Stimulated activated CD8-positive, alpha-beta memory T cell treated with anti-CD3 and anti-CD28 coated beads, Interleukin-4, amount 100 ng/mL, for 1 hour (primary cell): ENCODE results near the gene GABBR2.
A peak's percentile ranks its signal among the peaks of the same experiment; 100 is the strongest.
"Not testable (repeated sequence)": the region's sequence is repeated elsewhere in the genome, so short reads cannot be mapped to it uniquely, and the experiment has no call there.

Source experiments
- DNase-seq, 2 donors: peaks; one replicate each; pipeline ENCODE4 v3.0.0-alpha.2; 2020; ENCODE audit warnings: low read depth in 2 of 2, low spot score in 1 of 2

The GABBR2 gene

GRCh38 chr9:98269652-98270051, 439.1 kb downstream of the GABBR2 start:
- not testable (repeated sequence) for DNase-seq

- DNase-seq: not testable (repeated sequence)
These were observed 441.2 kb downstream of the GABBR2 start for GRCh38 chr9:98267556-98267955.

GRCh38 chr9:98264516-98264915, 444.2 kb downstream of the GABBR2 start:
- DNase-seq: no peak

- peak; percentile 47 to 72 for DNase-seq
These were observed 445.0 kb downstream of the GABBR2 start for GRCh38 chr9:98263482-98264357.

GRCh38 chr9:98263080-98263479, 445.7 kb downstream of the GABBR2 start:
- DNase-seq: no peak

GRCh38 chr9:98262056-98262455, 446.7 kb downstream of the GABBR2 start:
- no peak for DNase-seq

GRCh38 chr9:98260635-98261034, 448.1 kb downstream of the GABBR2 start:
- DNase-seq: no peak

GRCh38 chr9:98259791-98260190, 448.9 kb downstream of the GABBR2 start:
- no peak for DNase-seq

- DNase-seq: no peak
These were observed 452.0 kb downstream of the GABBR2 start for GRCh38 chr9:98256756-98257155.

GRCh38 chr9:98255578-98256296, 453.0 kb downstream of the GABBR2 start, which contains the start of gene TBC1D2:
TSS of gene TBC1D2 (minus strand) at chr9:98255649. CDS start at chr9:98255541, 108 bp downstream.
- peak; percentile 92 to 97 for DNase-seq

GRCh38 chr9:98255061-98255577, 453.6 kb downstream of the GABBR2 start:
- peak in 1 of 2 donors; percentile 5 for DNase-seq

GRCh38 chr9:98254228-98255060, 454.3 kb downstream of the GABBR2 start:
- no peak for DNase-seq

GRCh38 chr9:98253565-98253964, 455.2 kb downstream of the GABBR2 start:
- DNase-seq: no peak

GRCh38 chr9:98251551-98251950, 457.2 kb downstream of the GABBR2 start:
- DNase-seq: no peak

- no peak for DNase-seq
These were observed 459.0 kb downstream of the GABBR2 start for GRCh38 chr9:98249771-98250170.

GRCh38 chr9:98248737-98249474, 459.8 kb downstream of the GABBR2 start:
- DNase-seq: no peak

GRCh38 chr9:98247831-98248657, 460.7 kb downstream of the GABBR2 start:
- no peak for DNase-seq

GRCh38 chr9:98242426-98242825, 466.3 kb downstream of the GABBR2 start:
- DNase-seq: no peak
